CD4-positive, CD25-positive, alpha-beta regulatory T cell (primary cell): ENCODE results near the gene ZFP69. TPM values are rescaled to one million over a fixed set of nuclear protein-coding genes. Genes with fewer than 3 reads are reported as not detected.
A peak's percentile ranks its signal among the peaks of the same experiment; 100 is the strongest.

Source experiments
- ATAC-seq, 2 donors: fragments of 150-1000 bp; cut with Tn5 transposase; one replicate each; pipeline ENCODE4 v1.10.0; 2021; ENCODE audit warnings: low read depth in 2 of 2, moderate number of reproducible peaks in 2 of 2, moderate library complexity in 1 of 2
- DNase-seq, 3 donors: peaks; one replicate each; pipeline versions ENCODE4 v3.0.0 to v3.0.0-alpha.2; 2012 to 2022; ENCODE audit warnings: mixed read lengths in 1 of 3
- H3K27ac ChIP-seq: one replicate; pipeline ENCODE4 v1.7.0; 2013; ENCODE audit warnings: mild to moderate bottlenecking, low read length; ENCODE audit not compliant: insufficient read depth, poor library complexity, severe bottlenecking
- H3K27me3 ChIP-seq: one replicate; pipeline ENCODE4 v1.7.0; 2013; ENCODE audit warnings: low read length; ENCODE audit not compliant: control insufficient read depth, insufficient read depth
- H3K36me3 ChIP-seq: one replicate; pipeline ENCODE4 v1.7.0; 2013; ENCODE audit warnings: mild to moderate bottlenecking, low read length, moderate library complexity; ENCODE audit not compliant: control insufficient read depth, insufficient read depth
- H3K4me1 ChIP-seq: 2 replicates; pipeline ENCODE4 v1.7.0; 2013; ENCODE audit warnings: mild to moderate bottlenecking, low read length; ENCODE audit not compliant: insufficient read depth, control insufficient read depth, poor library complexity, severe bottlenecking
- H3K4me3 ChIP-seq: one replicate; pipeline ENCODE4 v1.7.0; 2013; ENCODE audit warnings: low read depth, mild to moderate bottlenecking, low read length, moderate library complexity
- H3K9me3 ChIP-seq, 2 experiments: 1 replicate in 1 of 2; 2 replicates in 1 of 2; pipeline ENCODE4 v1.7.0; 2013; ENCODE audit warnings: low read length in 2 of 2, mild to moderate bottlenecking in 1 of 2, moderate library complexity in 1 of 2; ENCODE audit not compliant: control insufficient read depth in 2 of 2
- H3K27ac Mint-ChIP-seq, 3 donors: one replicate each; pipeline ENCODE4 v1.8.0; 2020 to 2022; ENCODE audit warnings: mild to moderate bottlenecking in 3 of 3, mixed read lengths in 3 of 3, moderate library complexity in 2 of 3
- H3K27me3 Mint-ChIP-seq: one replicate; pipeline ENCODE4 v1.8.0; 2022; ENCODE audit warnings: mild to moderate bottlenecking, mixed read lengths
- H3K36me3 Mint-ChIP-seq: one replicate; pipeline ENCODE4 v1.8.0; 2020; ENCODE audit warnings: mixed read lengths
- H3K4me1 Mint-ChIP-seq, 4 donors: one replicate each; pipeline ENCODE4 v1.8.0; 2020 to 2022; ENCODE audit warnings: mixed read lengths in 4 of 4, mild to moderate bottlenecking in 1 of 4
- H3K4me3 Mint-ChIP-seq, 4 donors: one replicate each; pipeline ENCODE4 v1.8.0; 2020 to 2022; ENCODE audit warnings: mild to moderate bottlenecking in 4 of 4, mixed read lengths in 4 of 4, moderate library complexity in 3 of 4
- H3K9me3 Mint-ChIP-seq, 7 donors: one replicate each; pipeline ENCODE4 v1.8.0; 2020 to 2022; ENCODE audit warnings: mixed read lengths in 7 of 7, mild to moderate bottlenecking in 3 of 7, moderate library complexity in 2 of 7
- polyA plus RNA-seq, 4 donors: library from polyadenylated mRNA; unstranded; fragments of 300-500 nt; fragmentation: Illumina TruSeq; gene quantifications; one replicate each; pipeline ENCODE4 v1.2.3, GENCODE V29; 2021
- total RNA-seq: library from RNA; stranded (reverse); gene quantifications from one replicate; pipeline ENCODE4 v1.2.3, GENCODE V29; 2022

The ZFP69 gene
- total RNA-seq (3.3 TPM), polyA plus RNA-seq (1 to 10 TPM; 3.7 to 6.9 (median 4.2) TPM)

- Histone ChIP-seq H3K27ac (peak within 1 kb of the TSS; percentile 57), H3K36me3 (peaks cover 6% of the 10 kb centered on the region), H3K9me3 (peaks cover 31 to 35% of the 10 kb centered on the region in 2 experiments), H3K27me3 (no peaks in the 10 kb centered on the region), H3K4me3 (peak within 1 kb of the TSS; percentile 87), H3K4me1 (peaks cover 10% of the 10 kb centered on the region)
- Mint-ChIP-seq H3K36me3 (peaks cover 26% of the 10 kb centered on the region), H3K4me3 (peak within 1 kb of the TSS; percentile 92 to 96 (median 94)), H3K27ac (peak within 1 kb of the TSS; percentile 73 to 95 (median 82)), H3K27me3 (no peaks in the 10 kb centered on the region), H3K9me3 (peaks cover 5 to 33% (median 27%) of the 10 kb centered on the region in 7 donors), H3K4me1 (peaks cover 18 to 35% (median 24%) of the 10 kb centered on the region in 4 donors)
- DNase-seq (peak; percentile 59 to 86 (median 65)), ATAC-seq (peak; percentile 81 to 85)
Observed at GRCh38 chr1:40476924-40477677, at the start of gene ZFP69. Gene ZFP69 (plus strand): TSS chr1:40477290. CDS start chr1:40479362, 2,072 bp downstream.

- Mint-ChIP-seq H3K27ac (no peak overlapping the region), H3K9me3 (no peaks in the 10 kb centered on the region)
Observed at GRCh38 chr1:40431385-40431784, 45.7 kb upstream of the ZFP69 start.

GRCh38 chr1:40432644-40433390, 44.3 kb upstream of the ZFP69 start:
- no peaks in the 10 kb centered on the region for H3K27me3 Mint-ChIP-seq
- H3K27ac ChIP-seq, result no peak overlapping the region
- H3K27me3 ChIP-seq, result no peaks in the 10 kb centered on the region
- no peak overlapping the region for H3K4me3 ChIP-seq
- H3K9me3 Mint-ChIP-seq, result no peaks in the 10 kb centered on the region
- H3K4me3 Mint-ChIP-seq, result no peak overlapping the region
- H3K4me1 ChIP-seq, result no peaks in the 10 kb centered on the region
- H3K9me3 ChIP-seq, result no peaks in the 10 kb centered on the region
- ATAC-seq (no peak), DNase-seq (no peak)
- H3K27ac Mint-ChIP-seq, result peak overlapping the region in 1 of 3 donors; percentile 84
- H3K4me1 Mint-ChIP-seq, result peaks cover 0 to 13% (median 1%) of the 10 kb centered on the region in 4 donors
- no peaks in the 10 kb centered on the region for H3K36me3 ChIP-seq
- peaks cover 5% of the 10 kb centered on the region for H3K36me3 Mint-ChIP-seq

More at GRCh38 chr1:40431385-40431784, 45.7 kb upstream of the ZFP69 start:
- DNase-seq, result no peak
- Histone ChIP-seq H3K36me3 (no peaks in the 10 kb centered on the region), H3K4me1 (no peaks in the 10 kb centered on the region), H3K4me3 (no peak overlapping the region), H3K27me3 (no peaks in the 10 kb centered on the region), H3K9me3 (no peaks in the 10 kb centered on the region), H3K27ac (no peak overlapping the region)
- Mint-ChIP-seq H3K27me3 (no peaks in the 10 kb centered on the region), H3K4me1 (peaks cover 2 to 11% (median 3%) of the 10 kb centered on the region in 4 donors), H3K4me3 (no peak overlapping the region), H3K36me3 (peaks cover 9% of the 10 kb centered on the region)
- ATAC-seq, result no peak

DNA sequence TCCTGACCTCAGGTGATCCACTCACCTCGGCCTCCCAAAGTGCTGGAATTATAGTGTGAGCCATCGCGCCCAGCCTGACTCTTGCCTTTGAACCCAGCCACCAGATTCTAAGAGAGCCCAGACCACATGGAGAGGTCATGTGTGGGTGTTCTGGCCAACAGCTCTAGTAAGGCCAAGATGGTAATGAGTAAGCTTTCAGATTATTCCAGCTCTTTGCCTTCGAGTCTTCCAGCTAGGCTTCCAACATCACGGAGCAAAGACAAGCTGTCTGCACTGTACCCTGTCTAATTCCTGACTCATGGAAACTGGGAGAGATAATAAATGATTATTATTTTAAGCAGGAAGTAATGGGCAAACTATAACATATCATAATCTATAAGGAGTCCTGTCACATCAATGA, 41.6 kb upstream of the ZFP69 start:
- peaks cover 5 to 22% (median 7%) of the 10 kb centered on the region in 4 donors for H3K4me1 Mint-ChIP-seq
- H3K27ac Mint-ChIP-seq, result no peak overlapping the region
- peaks cover 5% of the 10 kb centered on the region for H3K36me3 Mint-ChIP-seq

GRCh38 chr1:40435876-40436275, 41.2 kb upstream of the ZFP69 start:
- Histone ChIP-seq H3K27ac (no peak overlapping the region), H3K36me3 (no peaks in the 10 kb centered on the region), H3K27me3 (no peaks in the 10 kb centered on the region), H3K4me1 (no peaks in the 10 kb centered on the region), H3K4me3 (no peak overlapping the region), H3K9me3 (no peaks in the 10 kb centered on the region)
- no peaks in the 10 kb centered on the region for H3K9me3 Mint-ChIP-seq
- peaks cover 5% of the 10 kb centered on the region for H3K36me3 Mint-ChIP-seq
- ATAC-seq (no peak), DNase-seq (no peak)
- no peak overlapping the region for H3K27ac Mint-ChIP-seq
- H3K27me3 Mint-ChIP-seq, result no peaks in the 10 kb centered on the region
- no peak overlapping the region for H3K4me3 Mint-ChIP-seq
- peaks cover 5 to 22% (median 7%) of the 10 kb centered on the region in 4 donors for H3K4me1 Mint-ChIP-seq

More for the DNA sequence above, 41.6 kb upstream of the ZFP69 start:
- no peaks in the 10 kb centered on the region for H3K9me3 ChIP-seq
- Mint-ChIP-seq H3K27me3 (no peaks in the 10 kb centered on the region), H3K4me3 (no peak overlapping the region), H3K9me3 (no peaks in the 10 kb centered on the region)
- H3K4me3 ChIP-seq, result no peak overlapping the region
- no peaks in the 10 kb centered on the region for H3K4me1 ChIP-seq
- H3K36me3 ChIP-seq, result no peaks in the 10 kb centered on the region
- DNase-seq, result no peak
- ATAC-seq, result no peak
- no peak overlapping the region for H3K27ac ChIP-seq
- H3K27me3 ChIP-seq, result no peaks in the 10 kb centered on the region

DNA sequence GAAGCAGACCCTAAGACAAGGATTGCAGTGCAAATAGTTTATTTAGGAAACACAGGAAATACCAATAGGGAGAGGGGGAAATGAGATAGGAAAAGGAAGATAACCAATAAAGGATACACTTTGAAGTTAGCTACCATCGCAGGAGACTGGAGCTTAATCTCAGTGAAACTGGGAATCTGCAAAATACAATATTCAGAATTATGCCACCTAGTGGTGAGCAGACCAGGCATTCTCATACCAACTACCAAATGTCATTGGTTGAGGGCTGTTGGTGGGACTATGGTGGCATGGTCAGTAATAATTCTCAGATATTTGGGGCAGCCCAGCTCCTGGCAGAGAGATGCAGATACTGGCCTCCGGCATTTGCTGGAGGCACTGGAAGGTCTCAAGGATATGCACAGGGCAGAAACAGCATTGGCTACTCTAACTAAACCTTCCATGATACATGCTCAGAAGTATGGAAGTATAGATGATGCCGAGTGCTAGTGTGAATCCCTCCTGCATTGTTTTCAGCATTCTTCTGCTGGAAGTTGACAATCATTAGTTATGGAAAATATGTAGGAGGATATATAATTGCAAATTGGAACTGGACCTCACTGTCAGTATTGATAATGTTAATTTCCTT, 38.6 kb upstream of the ZFP69 start:
- peak in 2 of 3 donors; percentile 33 to 39 for DNase-seq
- Mint-ChIP-seq H3K9me3 (no peaks in the 10 kb centered on the region), H3K27ac (no peak overlapping the region), H3K4me3 (no peak overlapping the region), H3K27me3 (no peaks in the 10 kb centered on the region), H3K36me3 (peaks cover 5% of the 10 kb centered on the region), H3K4me1 (peaks cover 4 to 16% (median 6%) of the 10 kb centered on the region in 4 donors)
- H3K9me3 ChIP-seq, result no peaks in the 10 kb centered on the region
- no peak overlapping the region for H3K4me3 ChIP-seq
- H3K27me3 ChIP-seq, result no peaks in the 10 kb centered on the region
- no peaks in the 10 kb centered on the region for H3K36me3 ChIP-seq
- H3K4me1 ChIP-seq, result no peaks in the 10 kb centered on the region
- H3K27ac ChIP-seq, result no peak overlapping the region
- ATAC-seq, result peak in 1 of 2 donors; percentile 37

GRCh38 chr1:40439247-40439646, 37.8 kb upstream of the ZFP69 start:
- DNase-seq (no peak), ATAC-seq (no peak)
- Histone ChIP-seq H3K4me1 (no peaks in the 10 kb centered on the region), H3K4me3 (no peak overlapping the region), H3K9me3 (no peaks in the 10 kb centered on the region), H3K27ac (no peak overlapping the region), H3K27me3 (no peaks in the 10 kb centered on the region), H3K36me3 (no peaks in the 10 kb centered on the region)
- Mint-ChIP-seq H3K27me3 (no peaks in the 10 kb centered on the region), H3K9me3 (peaks cover 0 to 1% (median 0%) of the 10 kb centered on the region in 7 donors), H3K4me3 (no peak overlapping the region), H3K27ac (no peak overlapping the region), H3K36me3 (peaks cover 5% of the 10 kb centered on the region), H3K4me1 (peaks cover 4 to 16% (median 6%) of the 10 kb centered on the region in 4 donors)
